Activated CD4-positive, alpha-beta T cell treated with anti-CD3 and anti-CD28 coated beads, Interleukin-10, Interleukin-2, amounts not matched to agents 100 ng/mL and 50 ng/mL, durations not matched to agents 16 hours and 8 hours (primary cell): ENCODE data around the gene LMF2.

ENCODE experiments used
- DNase-seq: peaks from one replicate; pipeline ENCODE4 v3.0.0-alpha.2; 2020

LMF2 gene, protein sequence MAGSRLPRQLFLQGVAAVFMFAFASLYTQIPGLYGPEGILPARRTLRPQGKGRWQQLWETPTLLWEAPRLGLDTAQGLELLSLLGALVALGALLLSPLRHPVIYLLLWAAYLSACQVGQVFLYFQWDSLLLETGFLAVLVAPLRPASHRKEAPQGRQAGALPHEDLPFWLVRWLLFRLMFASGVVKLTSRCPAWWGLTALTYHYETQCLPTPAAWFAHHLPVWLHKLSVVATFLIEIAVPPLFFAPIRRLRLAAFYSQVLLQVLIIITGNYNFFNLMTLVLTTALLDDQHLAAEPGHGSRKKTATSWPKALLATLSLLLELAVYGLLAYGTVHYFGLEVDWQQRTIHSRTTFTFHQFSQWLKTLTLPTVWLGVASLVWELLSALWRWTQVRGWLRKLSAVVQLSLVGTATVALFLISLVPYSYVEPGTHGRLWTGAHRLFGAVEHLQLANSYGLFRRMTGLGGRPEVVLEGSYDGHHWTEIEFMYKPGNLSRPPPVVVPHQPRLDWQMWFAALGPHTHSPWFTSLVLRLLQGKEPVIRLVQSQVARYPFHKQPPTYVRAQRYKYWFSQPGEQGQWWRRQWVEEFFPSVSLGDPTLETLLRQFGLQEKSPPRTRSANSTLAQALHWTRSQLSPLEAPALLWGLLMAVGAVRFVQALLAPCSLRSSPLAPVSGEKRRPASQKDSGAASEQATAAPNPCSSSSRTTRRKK

DNA sequence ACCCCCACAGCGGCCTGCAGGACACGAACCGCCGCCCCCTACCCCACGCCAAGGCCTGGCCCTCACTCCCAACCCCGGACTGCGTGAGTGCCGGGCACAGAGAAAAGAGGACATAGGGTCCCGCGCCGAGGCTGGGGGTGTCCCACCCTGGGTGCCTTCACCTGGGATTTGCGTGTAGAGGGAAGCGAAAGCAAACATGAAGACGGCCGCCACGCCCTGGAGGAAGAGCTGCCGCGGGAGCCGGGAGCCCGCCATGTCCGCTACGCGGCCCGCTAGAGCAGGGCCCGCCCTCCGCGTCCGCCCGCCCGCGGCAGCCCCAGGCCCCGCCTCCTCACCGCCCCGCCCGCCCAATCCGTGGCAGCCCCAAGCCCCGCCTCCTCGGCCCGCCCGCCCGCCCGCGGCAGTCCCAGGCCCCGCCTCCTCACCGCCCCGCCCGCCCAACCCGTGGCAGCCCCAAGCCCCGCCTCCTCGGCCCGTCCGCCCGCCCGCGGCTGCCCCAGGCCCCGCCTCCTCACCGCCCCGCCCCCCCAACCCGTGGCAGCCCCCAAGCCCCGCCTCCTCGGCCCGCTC is at the start of gene LMF2:
Gene LMF2, minus strand, starts transcription at position 282 of the 570 bp plus-strand sequence. Its CDS starts 27 bp downstream, at position 255.
- DNase-seq = peak; percentile 94

DNA sequence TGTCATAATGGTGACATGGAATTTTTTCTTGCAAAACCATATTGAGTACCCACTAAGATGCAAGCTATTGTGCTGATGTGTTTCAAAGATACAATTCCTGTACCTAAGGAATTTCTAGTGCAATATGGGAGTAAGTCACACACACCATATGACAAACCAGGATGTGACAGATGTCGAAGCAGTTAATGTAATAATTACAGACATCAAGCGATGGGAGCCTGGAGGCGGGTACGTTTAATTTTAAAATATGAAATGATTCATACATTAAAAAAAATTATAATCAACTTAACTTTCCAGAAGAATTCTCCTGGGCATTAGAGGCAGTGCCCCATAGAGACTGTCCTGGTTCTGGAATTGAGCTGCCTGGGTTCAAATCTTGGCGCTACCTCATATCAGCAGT is 49.2 kb upstream of the LMF2 start:
- no peak for DNase-seq

DNA sequence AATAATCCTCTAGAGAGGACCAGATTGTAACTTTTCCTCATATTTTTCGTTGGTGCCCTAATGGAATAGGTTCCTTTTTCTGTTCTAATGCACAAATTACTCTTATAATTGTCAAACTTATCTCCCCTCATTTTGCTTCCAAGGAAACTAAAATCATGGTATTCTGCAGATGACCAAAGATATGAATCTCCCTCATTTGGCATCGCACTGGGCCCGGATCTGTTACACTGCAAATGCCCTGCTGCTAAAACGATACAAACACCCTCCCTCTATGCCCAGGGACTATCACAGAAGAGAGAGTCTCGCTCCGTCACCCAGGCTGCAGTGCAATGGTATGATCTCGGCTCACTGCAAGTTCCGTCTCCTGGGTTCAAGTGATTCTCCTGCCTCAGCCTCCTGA is 45.8 kb upstream of the LMF2 start:
- no peak for DNase-seq

DNA sequence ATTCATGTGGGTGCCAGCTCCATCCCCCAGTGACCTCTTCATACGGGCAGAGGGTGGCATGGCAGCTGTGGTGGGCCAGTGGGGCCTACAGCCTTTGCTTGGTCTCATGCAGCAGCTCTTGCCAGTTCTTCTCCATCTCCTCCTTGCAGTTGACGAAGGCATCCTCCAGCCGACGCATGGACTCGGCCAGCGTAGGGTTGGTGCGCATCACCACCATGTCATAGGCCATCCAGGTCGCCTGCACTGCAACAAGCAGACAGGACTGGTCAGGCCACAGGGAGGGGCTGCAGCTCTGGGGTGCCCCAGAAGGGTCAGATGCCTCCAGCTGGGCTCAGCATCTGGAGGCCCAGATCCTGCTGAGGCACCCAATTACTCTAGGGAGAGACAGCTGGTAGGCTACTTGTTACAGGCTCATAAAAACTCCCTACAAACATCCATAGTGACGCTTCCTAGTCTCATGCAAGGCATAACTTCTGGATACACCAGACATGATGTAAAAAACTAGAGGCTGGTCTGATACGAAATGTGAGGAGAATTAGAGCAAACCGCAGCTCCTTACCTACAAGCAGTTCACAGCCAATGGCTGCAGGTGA is 43.8 kb upstream of the LMF2 start:
- DNase-seq = no peak

DNA sequence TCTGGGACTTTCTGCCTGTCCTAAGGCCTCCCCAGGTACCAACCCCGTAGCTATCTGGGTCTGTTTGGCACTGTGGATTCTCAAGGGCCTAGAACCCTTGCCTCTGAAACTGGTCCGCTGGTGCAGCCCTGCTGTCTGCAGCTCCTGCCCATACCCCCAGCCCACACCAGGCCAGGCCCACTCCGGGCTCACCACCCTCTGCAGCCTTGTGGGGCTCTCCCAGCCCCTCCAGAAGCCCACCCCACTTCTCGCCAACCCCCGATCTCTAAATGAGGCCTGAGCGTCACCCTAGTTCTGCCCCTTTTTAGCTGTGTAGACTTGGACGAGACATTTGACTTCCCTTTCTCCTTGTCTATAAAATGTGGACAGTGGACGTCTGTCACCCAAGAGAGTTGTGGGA is 42.9 kb upstream of the LMF2 start:
- DNase-seq = no peak

DNA sequence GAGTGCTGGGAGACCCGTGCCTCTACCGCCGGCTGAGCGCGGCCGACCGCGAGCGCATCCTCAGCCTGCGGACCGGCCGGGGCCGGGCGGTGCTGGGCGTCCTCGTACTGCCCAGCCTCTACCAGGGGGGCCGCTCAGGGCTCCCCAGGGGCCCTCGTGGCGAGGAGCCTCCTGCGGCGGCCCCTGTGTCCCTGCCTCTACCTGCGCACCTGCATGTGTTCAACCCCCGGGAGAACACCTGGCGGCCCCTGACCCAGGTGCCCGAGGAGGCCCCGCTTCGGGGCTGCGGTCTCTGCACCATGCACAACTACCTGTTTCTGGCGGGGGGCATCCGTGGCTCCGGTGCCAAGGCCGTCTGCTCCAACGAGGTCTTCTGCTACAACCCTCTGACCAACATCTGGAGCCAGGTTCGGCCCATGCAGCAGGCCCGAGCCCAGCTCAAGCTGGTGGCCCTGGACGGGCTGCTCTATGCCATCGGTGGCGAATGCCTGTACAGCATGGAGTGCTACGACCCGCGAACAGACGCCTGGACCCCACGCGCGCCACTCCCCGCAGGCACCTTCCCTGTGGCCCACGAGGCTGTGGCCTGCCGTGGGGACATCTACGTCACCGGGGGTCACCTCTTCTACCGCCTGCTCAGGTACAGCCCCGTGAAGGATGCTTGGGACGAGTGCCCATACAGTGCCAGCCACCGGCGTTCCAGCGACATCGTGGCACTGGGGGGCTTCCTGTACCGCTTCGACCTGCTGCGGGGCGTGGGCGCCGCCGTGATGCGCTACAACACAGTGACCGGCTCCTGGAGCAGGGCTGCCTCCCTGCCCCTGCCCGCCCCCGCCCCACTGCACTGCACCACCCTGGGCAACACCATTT is 41.7 kb upstream of the LMF2 start:
- DNase-seq = no peak

DNA sequence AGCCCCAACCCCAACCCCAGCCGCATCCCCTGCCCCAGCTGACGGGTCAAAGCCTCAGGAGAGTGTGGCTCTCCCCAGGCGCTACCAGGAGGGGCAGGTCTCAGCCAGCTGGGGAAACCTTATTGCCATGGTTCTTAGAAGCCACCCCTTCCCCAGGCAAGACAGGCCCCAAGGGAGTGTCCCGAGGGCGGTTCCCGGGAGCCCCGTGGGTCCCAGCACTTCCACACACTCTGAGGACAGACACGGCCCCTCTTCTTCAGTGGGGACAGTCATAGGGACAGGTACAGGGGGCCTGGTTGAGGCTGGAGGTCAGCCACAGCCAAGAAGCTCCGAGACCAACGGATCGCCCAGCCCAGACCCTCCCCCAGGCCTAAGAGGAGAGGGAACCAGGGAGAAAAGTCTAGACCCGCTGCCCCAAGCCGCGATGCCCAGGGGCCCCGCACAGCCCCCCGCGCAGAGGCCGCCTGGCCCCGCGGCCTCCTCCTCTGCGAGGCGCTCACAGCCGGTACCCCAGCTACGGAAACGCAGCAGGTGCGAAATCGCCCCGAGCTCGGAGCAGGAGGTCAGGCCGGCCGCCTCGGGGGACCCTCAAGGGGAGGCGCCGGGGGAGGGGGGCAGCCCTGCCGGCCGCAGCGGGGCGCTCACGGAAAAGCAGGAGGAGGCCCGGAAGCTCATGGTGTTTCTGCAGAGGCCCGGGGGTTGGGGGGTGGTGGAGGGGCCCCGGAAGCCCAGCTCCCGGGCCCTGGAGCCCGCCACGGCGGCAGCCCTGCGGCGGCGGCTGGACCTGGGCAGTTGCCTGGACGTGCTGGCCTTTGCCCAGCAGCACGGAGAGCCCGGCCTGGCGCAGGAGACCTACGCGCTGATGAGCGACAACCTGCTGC is 40.8 kb upstream of the LMF2 start:
- peak; percentile 53 for DNase-seq

DNA sequence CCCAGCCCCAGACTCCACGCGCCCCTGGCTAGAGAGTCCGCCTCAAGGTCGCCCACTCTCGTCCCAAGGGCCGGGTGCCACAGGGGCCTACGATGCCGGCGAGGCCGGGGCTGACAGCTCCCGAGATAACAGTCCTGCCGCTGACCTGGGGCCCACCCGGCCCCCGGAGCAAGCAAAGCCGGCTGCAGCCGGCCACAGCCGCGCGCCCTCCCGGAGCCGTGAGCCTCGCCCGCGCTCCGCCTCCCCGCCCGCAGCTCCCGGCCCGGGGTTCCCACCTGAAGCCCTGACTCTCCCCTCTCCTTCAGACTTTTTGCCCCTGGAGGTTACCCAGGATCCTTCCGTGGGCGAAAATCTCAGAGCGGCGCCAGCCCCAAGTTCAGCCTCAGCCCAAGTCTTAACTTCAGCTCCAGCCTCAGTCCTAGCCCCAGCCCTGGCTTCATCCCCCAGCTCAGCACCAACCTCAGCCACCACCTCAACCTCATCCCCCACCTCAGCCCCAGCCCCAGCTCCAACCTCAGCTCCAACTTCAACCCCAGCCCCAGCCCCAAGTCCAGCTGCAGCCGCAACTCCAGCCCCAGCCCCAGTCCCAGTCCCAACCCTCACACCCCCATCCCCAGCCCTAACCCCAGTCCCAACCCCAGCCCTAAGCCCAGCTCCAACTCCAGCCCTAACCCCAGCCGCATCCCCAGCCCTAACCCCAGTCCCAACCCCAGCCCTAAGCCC is 39.9 kb upstream of the LMF2 start:
- DNase-seq = no peak

DNA sequence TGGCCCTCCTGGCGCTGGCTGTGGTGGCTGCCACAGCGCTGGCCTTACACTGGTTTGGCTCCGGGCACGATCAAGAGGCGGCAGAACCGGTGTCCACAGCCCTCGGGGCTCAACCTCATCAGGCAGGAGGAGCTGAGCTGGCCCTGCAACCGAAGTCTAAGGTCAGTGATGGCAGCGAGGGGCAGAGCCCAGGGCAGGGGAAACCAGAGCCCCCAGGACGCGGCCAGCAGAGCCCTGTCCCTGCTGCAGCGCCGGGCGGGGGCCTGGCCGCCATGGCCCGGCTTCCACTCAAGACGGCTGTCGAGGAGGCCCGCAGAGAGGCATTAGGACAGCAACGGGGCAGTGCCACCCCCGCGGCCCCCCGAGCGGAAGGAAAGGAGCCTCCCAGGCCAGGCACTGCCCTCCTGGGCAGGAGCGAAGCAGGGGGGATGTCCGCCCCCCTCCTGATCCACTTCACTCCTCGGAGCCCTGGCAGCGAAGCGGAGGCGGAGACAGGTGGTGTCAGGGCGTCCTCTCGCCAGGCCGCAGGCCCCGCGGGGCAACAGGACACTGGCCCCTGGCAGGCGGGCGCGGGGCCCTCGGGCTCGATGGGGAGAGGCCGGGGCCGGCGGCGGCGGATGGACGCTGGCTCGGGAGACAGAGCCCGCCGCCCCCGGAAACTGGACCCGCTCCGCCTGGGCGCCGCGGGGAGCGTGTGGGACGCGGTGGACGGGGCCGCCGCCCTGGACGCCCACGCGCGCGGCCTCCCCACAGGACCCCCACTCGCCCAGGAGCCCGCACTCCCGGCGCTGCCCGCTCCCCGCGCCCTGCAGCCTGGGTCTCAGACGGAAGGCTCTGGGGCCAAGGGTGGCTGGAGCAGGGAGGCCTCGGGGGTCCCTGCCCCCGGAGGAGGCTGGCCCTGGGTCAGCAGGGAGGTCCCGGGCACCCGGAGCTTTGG is 39.1 kb upstream of the LMF2 start:
- no peak for DNase-seq

DNA sequence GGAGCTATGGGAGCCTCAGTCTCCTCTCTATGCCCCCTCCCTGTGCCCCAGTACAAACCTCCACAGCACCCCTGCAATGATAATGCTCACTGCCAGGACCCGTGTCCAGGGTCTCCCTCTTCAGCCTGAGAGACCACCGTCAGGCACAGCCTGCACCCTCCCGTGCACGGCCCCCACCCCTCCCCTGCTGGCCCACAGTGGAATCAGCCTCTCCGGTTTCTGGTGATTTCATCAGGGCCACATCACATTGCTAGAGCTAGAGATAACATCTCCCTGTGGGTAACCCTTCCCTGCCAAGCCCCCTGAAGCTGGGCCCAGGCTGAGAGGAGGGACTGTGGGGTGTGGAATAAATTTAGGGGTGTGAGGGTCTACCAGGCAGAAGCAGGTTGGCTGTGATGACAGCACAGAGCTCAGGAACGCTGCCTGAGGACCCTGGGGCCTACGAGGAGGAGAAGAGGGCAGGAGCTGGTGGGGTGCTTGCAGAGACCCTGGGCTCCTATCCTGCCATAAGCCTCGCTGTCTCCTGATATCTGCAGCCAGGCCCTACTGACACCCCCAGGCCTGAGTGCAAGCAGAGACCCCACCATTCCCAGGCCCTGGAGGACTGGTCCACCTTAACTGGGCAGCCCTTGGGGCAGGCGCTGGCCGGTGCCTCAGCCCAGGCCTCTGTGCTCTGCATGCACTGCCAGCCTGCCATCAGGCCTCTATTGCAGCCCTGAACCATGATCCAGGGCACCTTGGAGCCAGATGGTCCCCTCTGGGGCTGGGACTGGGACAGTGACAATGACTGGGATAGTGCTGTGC is 38.2 kb upstream of the LMF2 start, which contains the start of gene KLHDC7B:
Gene KLHDC7B, plus strand, starts transcription at position 378 of the 804 bp plus-strand sequence. Its CDS starts 345 bp downstream, at position 723.
- peak; percentile 68 for DNase-seq

DNA sequence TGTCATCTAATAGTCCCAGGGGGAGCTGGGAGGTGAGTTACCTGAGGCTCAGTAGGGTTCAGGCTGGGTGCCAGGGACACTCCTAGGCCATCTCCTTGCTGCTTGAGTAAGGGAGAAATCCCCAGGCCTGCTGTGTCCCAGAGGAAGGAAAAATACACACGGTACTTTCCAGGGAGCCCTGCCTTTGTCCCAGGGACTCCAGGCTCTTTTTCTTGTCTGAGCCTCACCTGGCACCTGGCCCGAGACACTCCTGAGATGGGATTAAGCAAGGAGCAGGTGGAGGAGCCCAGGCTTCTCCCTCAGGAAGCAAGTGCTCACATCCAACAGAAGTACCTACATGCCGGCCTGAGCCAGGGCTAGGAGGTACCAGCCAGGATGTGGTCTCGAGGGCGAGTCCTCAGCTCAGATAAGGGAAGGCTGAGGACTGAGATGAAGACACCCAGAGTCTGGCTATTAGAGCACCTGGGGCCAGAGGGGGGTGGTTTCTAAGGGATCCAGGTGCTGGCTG is 37.3 kb upstream of the LMF2 start:
- DNase-seq = peak; percentile 68

DNA sequence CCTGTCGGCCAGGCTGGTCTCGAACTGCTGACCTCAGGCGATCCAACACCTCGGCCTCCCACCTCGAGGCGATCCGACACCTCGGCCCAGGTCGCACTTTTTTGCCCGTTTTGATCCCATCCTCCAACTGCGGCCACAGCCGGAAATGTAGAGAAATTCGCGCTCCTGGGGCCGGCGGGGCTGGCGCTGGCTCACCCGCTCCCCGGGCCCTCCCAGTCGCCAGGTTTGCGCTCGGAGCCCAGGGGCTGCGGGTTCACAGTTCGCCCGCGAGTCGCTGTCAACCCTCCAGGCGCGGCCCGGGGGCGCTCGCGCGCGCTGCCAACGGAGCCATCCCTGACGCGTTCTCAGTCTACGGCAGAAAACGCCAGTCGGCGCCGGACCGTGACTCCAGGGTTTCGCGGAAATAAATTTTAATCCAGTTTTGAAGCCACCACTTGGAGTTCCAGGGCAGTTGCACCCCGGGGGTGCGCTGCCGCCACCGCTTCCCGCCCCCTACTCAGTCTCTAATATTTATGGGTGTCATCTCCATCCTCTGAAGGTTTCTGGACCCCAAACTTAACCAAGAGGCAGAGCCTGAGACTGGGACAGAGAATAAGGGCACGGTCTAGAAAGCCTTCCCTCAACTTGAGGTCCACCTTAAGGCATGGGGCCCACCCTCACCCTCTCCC is 36.7 kb upstream of the LMF2 start:
- DNase-seq = peak; percentile 93

DNA sequence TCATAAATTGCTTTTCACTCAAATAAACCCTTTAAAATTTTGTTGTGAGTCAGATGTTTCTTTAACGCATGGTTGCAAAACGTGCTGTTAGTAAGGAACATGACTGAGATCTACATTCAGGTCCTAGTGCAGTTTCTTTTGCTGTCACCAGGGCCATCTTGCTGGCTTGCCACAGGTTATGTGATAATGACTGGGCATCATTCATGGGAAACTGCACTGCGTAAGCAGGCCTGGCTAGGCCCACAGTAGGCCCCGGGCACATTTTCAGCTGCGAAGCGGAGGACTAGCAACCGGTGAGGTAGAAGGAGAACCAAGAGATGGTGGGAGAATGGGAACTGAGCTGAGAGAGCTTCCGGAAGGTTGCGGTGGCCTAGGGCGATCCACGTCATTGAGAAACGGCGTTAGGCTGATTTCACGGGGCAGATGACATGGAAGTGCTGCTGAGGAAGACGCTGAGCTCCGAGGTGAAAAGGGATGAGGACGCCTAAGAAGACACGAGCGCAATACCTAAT is 35.0 kb upstream of the LMF2 start:
- DNase-seq = peak; percentile 90

DNA sequence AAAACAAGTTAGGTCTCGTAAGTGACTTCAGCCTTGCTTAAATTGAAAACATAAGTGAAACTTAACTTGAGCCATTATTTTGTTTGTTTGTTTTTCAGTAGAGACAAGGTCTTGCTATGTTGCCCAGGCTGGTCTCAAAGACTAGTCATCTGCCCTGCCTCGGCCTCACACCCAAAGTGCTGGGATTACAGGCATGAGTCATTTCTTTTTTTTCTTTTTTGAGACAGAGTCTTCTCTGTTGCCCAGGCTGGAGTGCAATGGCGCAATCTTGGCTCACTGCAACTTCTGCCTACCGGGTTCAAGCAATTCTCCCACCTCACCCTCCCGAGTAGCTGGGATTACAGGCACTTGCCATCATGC is 34.1 kb upstream of the LMF2 start:
- DNase-seq = peak; percentile 93

DNA sequence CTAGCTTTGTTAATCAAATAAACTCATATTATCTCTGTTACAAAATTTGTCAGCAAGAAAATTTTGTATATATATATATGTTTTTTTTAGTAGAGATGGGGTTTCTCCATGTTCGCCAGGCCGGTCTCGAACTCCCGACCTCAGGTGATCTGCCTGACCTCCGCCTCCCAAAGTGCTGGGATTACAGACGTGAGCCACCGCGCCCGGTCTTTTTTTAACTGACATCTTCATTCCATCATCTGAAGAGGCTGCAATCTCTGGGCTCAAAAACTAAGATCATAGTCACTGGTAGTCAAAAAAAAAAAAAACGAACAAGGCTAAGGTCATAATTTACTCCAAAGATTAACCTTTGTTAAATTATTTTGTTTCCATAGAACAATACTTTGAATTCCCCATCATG is 32.9 kb upstream of the LMF2 start:
- DNase-seq = no peak

DNA sequence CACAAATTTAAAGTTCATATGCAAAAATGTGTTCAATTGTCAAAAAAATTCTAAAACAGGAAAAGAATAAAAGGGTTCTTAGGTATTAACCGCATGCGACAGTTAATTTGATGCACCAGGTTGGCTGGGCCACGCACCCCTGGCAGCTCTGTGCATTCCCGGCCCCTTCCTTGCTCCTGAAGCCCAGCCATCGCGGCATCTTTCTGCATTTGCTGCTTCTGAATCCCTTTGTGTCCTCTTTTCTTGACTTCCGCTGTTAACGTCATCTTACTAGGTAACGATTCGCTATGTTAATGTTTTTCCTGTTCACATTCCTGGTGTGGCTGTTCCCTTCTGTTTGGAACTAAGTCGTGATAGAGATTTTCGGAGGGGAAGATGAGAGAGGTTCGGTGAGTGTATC is 30.3 kb upstream of the LMF2 start:
- no peak for DNase-seq

DNA sequence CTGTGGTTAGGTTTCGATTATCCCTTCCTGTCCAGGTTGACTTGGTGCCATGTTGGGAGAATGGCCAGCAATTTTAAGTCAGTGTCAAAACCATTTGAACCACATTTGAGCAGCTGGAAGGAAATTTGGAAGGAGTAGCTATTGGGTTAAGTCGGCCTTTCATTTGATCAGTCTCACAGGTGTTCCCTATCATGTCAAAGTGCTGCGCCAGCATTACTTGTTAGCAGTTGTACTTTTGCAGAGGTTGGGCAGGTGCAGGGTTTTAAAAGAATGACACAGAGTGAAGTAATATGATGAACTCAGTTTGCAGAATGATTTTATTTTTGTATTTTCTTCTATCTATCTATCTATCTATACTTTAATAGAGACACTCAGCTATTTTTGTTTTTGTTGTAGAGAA is 28.7 kb upstream of the LMF2 start:
- no peak for DNase-seq

DNA sequence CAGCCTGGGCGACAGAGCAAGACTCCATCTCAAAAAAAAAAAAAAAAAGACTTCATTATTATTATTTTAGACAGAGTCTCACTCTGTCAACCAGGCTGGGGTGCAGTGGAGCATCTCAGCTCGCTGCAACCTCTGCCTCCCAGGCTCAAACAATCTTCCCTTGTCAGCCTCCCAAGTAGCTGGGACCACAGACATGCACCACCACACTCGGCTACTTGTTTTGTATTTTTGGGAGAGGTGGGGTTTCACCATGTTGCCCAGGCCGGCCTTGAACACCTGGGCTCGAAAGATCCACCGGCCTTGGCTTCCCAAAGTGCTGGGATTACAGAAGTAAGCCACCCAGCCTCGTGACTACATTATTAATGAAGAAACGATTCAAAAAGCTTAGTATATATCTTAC is 27.6 kb upstream of the LMF2 start:
- DNase-seq = no peak
